ENCODE measurements around the gene RAB40C. TPM values are rescaled to one million over a fixed set of nuclear protein-coding genes. Genes with fewer than 3 reads are reported as not detected.

Gene RAB40C
- total RNA-seq (10 to 100 TPM; 17.9 to 19.6 TPM), polyA plus RNA-seq (10 to 100 TPM in 1 of 2 donors, 1 to 10 TPM in 1; 9.5 to 40.7 TPM)
- long read RNA-seq, donor 1, partial matches to known transcripts = 8 of 23 reads
- long read RNA-seq, donor 1, other reads (novel, unspliced or antisense) = 6 of 23 reads
- long read RNA-seq, donor 2, transcript RAB40C-201 (6 exons, 2,699 nt) = major isoform, 8 of 30 reads
- long read RNA-seq, donor 2, partial matches to known transcripts = 3 of 30 reads
- long read RNA-seq, donor 2, other reads (novel, unspliced or antisense) = 14 of 30 reads

GRCh38 chr16:589658-590187 lies at the start of gene RAB40C:
Gene RAB40C, plus strand, starts transcription at chr16:590066. Its CDS starts 226 bp downstream, at chr16:590292.
- no peaks in the 10 kb centered on the region for H3K27me3 ChIP-seq (ENCODE audit: control insufficient read depth in 1 of 2, insufficient read depth in 2 of 2, low read length in 1 of 2)
- DNase-seq = peak; percentile 100
- peak; percentile 97 for ATAC-seq (ENCODE audit: low FRiP score)
- H3K4me3 ChIP-seq (ENCODE audit: low read length in 2 of 2) = peak within 1 kb of the TSS; percentile 69 to 82
- no peaks in the 10 kb centered on the region for H3K9me3 ChIP-seq (ENCODE audit: control insufficient read depth, low read length)
- intact Hi-C loops (cut with DNase I) = loop anchor here in 1 of 2 donors (5.0 kb wide), 1 partner anchor 48 kb away; the partner anchor contains the start of gene METTL26
- no peaks in the 10 kb centered on the region for H3K4me1 ChIP-seq (ENCODE audit: control insufficient read depth in 1 of 2, insufficient read depth in 2 of 2, low read length in 2 of 2)
- no peaks in the 10 kb centered on the region for H3K36me3 ChIP-seq (ENCODE audit: control insufficient read depth in 1 of 2, insufficient read depth in 2 of 2, low read length in 1 of 2)
- peak within 1 kb of the TSS; percentile 71 to 87 for H3K27ac ChIP-seq (ENCODE audit: low read depth in 1 of 2, low read length in 2 of 2)
- 0 to 1% methylated on average over 17 to 67 of the region's 67 CpGs for WGBS, 2 donors

GRCh38 chr16:540645-541340 lies 49.1 kb upstream of the RAB40C start:
- DNase-seq (no peak), ATAC-seq (ENCODE audit: low FRiP score) (no peak)
- no peaks in the 10 kb centered on the region for H3K27me3 ChIP-seq (ENCODE audit: control insufficient read depth in 1 of 2, insufficient read depth in 2 of 2, low read length in 1 of 2)
- H3K9me3 ChIP-seq (ENCODE audit: control insufficient read depth, low read length) = no peaks in the 10 kb centered on the region
- intact Hi-C loops (cut with DNase I) = no loop called here
- 84 to 88% methylated on average over 27 to 29 of the region's 29 CpGs for WGBS, 2 donors
- H3K36me3 ChIP-seq (ENCODE audit: control insufficient read depth in 1 of 2, insufficient read depth in 2 of 2, low read length in 1 of 2) = no peaks in the 10 kb centered on the region
- no peaks in the 10 kb centered on the region for H3K4me1 ChIP-seq (ENCODE audit: control insufficient read depth in 1 of 2, insufficient read depth in 2 of 2, low read length in 2 of 2)
- H3K4me3 ChIP-seq (ENCODE audit: low read length in 2 of 2) = no peak overlapping the region
- H3K27ac ChIP-seq (ENCODE audit: low read depth in 1 of 2, low read length in 2 of 2) = no peak overlapping the region

GRCh38 chr16:543301-544164 lies 46.3 kb upstream of the RAB40C start:
- 91 to 92% methylated on average over 50 to 51 of the region's 51 CpGs for WGBS, 2 donors
- DNase-seq (no peak), ATAC-seq (ENCODE audit: low FRiP score) (no peak)
- intact Hi-C loops (cut with DNase I) = no loop called here
- Histone ChIP-seq H3K27ac (ENCODE audit: low read depth in 1 of 2, low read length in 2 of 2) (no peak overlapping the region), H3K36me3 (ENCODE audit: control insufficient read depth in 1 of 2, insufficient read depth in 2 of 2, low read length in 1 of 2) (no peaks in the 10 kb centered on the region), H3K9me3 (ENCODE audit: control insufficient read depth, low read length) (no peaks in the 10 kb centered on the region), H3K4me1 (ENCODE audit: control insufficient read depth in 1 of 2, insufficient read depth in 2 of 2, low read length in 2 of 2) (no peaks in the 10 kb centered on the region), H3K27me3 (ENCODE audit: control insufficient read depth in 1 of 2, insufficient read depth in 2 of 2, low read length in 1 of 2) (no peaks in the 10 kb centered on the region), H3K4me3 (ENCODE audit: low read length in 2 of 2) (no peak overlapping the region)

GRCh38 chr16:544517-544916 lies 45.3 kb upstream of the RAB40C start:
- ATAC-seq (ENCODE audit: low FRiP score) = no peak
- no peaks in the 10 kb centered on the region for H3K4me1 ChIP-seq (ENCODE audit: control insufficient read depth in 1 of 2, insufficient read depth in 2 of 2, low read length in 2 of 2)
- no peak overlapping the region for H3K4me3 ChIP-seq (ENCODE audit: low read length in 2 of 2)
- H3K27me3 ChIP-seq (ENCODE audit: control insufficient read depth in 1 of 2, insufficient read depth in 2 of 2, low read length in 1 of 2) = no peaks in the 10 kb centered on the region
- no peak for DNase-seq
- intact Hi-C loops (cut with DNase I) = no loop called here
- no peaks in the 10 kb centered on the region for H3K36me3 ChIP-seq (ENCODE audit: control insufficient read depth in 1 of 2, insufficient read depth in 2 of 2, low read length in 1 of 2)
- no peaks in the 10 kb centered on the region for H3K9me3 ChIP-seq (ENCODE audit: control insufficient read depth, low read length)
- 95% methylated on average over 46 of the region's 46 CpGs for WGBS, 2 donors
- no peak overlapping the region for H3K27ac ChIP-seq (ENCODE audit: low read depth in 1 of 2, low read length in 2 of 2)

- H3K27ac ChIP-seq (ENCODE audit: low read depth in 1 of 2, low read length in 2 of 2) = no peak overlapping the region
- H3K4me1 ChIP-seq (ENCODE audit: control insufficient read depth in 1 of 2, insufficient read depth in 2 of 2, low read length in 2 of 2) = no peaks in the 10 kb centered on the region
- no peaks in the 10 kb centered on the region for H3K9me3 ChIP-seq (ENCODE audit: control insufficient read depth, low read length)
- peak; percentile 80 to 89 for DNase-seq
- 87% methylated on average over 40 to 60 of the region's 60 CpGs for WGBS, 2 donors
- no peaks in the 10 kb centered on the region for H3K27me3 ChIP-seq (ENCODE audit: control insufficient read depth in 1 of 2, insufficient read depth in 2 of 2, low read length in 1 of 2)
- no peak overlapping the region for H3K4me3 ChIP-seq (ENCODE audit: low read length in 2 of 2)
- H3K36me3 ChIP-seq (ENCODE audit: control insufficient read depth in 1 of 2, insufficient read depth in 2 of 2, low read length in 1 of 2) = no peaks in the 10 kb centered on the region
- intact Hi-C loops (cut with DNase I) = no loop called here
- ATAC-seq (ENCODE audit: low FRiP score) = peak; percentile 48
Observed at GRCh38 chr16:546909-547770, 42.7 kb upstream of the RAB40C start.

- no peak overlapping the region for H3K27ac ChIP-seq (ENCODE audit: low read depth in 1 of 2, low read length in 2 of 2)
- intact Hi-C loops (cut with DNase I) = no loop called here
- H3K4me1 ChIP-seq (ENCODE audit: control insufficient read depth in 1 of 2, insufficient read depth in 2 of 2, low read length in 2 of 2) = no peaks in the 10 kb centered on the region
- ATAC-seq (ENCODE audit: low FRiP score) (no peak), DNase-seq (no peak)
- no peaks in the 10 kb centered on the region for H3K36me3 ChIP-seq (ENCODE audit: control insufficient read depth in 1 of 2, insufficient read depth in 2 of 2, low read length in 1 of 2)
- 94 to 95% methylated on average over 21 of the region's 21 CpGs for WGBS, 2 donors
- no peaks in the 10 kb centered on the region for H3K27me3 ChIP-seq (ENCODE audit: control insufficient read depth in 1 of 2, insufficient read depth in 2 of 2, low read length in 1 of 2)
- H3K9me3 ChIP-seq (ENCODE audit: control insufficient read depth, low read length) = no peaks in the 10 kb centered on the region
- no peak overlapping the region for H3K4me3 ChIP-seq (ENCODE audit: low read length in 2 of 2)
Observed at GRCh38 chr16:548586-548985, 41.3 kb upstream of the RAB40C start.

GRCh38 chr16:549544-550263 lies 40.2 kb upstream of the RAB40C start:
- H3K27me3 ChIP-seq (ENCODE audit: control insufficient read depth in 1 of 2, insufficient read depth in 2 of 2, low read length in 1 of 2) = no peaks in the 10 kb centered on the region
- DNase-seq (no peak), ATAC-seq (ENCODE audit: low FRiP score) (no peak)
- H3K36me3 ChIP-seq (ENCODE audit: control insufficient read depth in 1 of 2, insufficient read depth in 2 of 2, low read length in 1 of 2) = no peaks in the 10 kb centered on the region
- no peaks in the 10 kb centered on the region for H3K4me1 ChIP-seq (ENCODE audit: control insufficient read depth in 1 of 2, insufficient read depth in 2 of 2, low read length in 2 of 2)
- intact Hi-C loops (cut with DNase I) = no loop called here
- no peak overlapping the region for H3K4me3 ChIP-seq (ENCODE audit: low read length in 2 of 2)
- no peak overlapping the region for H3K27ac ChIP-seq (ENCODE audit: low read depth in 1 of 2, low read length in 2 of 2)
- 94 to 95% methylated on average over 54 of the region's 54 CpGs for WGBS, 2 donors
- H3K9me3 ChIP-seq (ENCODE audit: control insufficient read depth, low read length) = no peaks in the 10 kb centered on the region
